Type B pancreatic cell (in vitro differentiated cells): ENCODE data around the gene ATP1B1. TPM values are rescaled to one million over a fixed set of nuclear protein-coding genes. Genes with fewer than 3 reads are reported as not detected.
A peak's percentile ranks its signal among the peaks of the same experiment; 100 is the strongest.

Experiments used
- DNase-seq: peaks from one replicate; pipeline ENCODE4 v3.0.0; 2021; ENCODE audit warnings: mixed read lengths; ENCODE audit not compliant: unreplicated experiment; ENCODE audit errors: extremely low spot score
- H3K27ac Mint-ChIP-seq: 2 replicates; pipeline ENCODE4 v1.8.0; 2021; ENCODE audit warnings: mild to moderate bottlenecking, mixed read lengths
- H3K27me3 Mint-ChIP-seq: 2 replicates; pipeline ENCODE4 v1.8.0; 2021; ENCODE audit warnings: mixed read lengths
- H3K36me3 Mint-ChIP-seq: 2 replicates; pipeline ENCODE4 v1.8.0; 2021; ENCODE audit warnings: mixed read lengths
- H3K4me1 Mint-ChIP-seq: one replicate; pipeline ENCODE4 v1.8.0; 2021; ENCODE audit warnings: mixed read lengths; ENCODE audit not compliant: unreplicated experiment
- H3K4me3 Mint-ChIP-seq: 2 replicates; pipeline ENCODE4 v1.8.0; 2021; ENCODE audit warnings: mild to moderate bottlenecking, mixed read lengths
- H3K9me3 Mint-ChIP-seq: 2 replicates; pipeline ENCODE4 v1.8.0; 2021; ENCODE audit warnings: mixed read lengths
- total RNA-seq: library from RNA; stranded (reverse); gene quantifications from 2 replicates; pipeline ENCODE4 v1.2.1, GENCODE V29; 2021; ENCODE audit warnings: low replicate concordance
- TF ChIP-seq, protein P1 (sequence below): fragments of 200-600 bp; sonication (generic); conservative IDR thresholded peaks from 2 replicates; pipeline ENCODE4 v1.5.0; 2021; ENCODE audit warnings: antibody characterized with exemption, mild to moderate bottlenecking

ATP1B1 gene
- total RNA-seq, 1 donor from 2014 or later = 237 TPM

DNA sequence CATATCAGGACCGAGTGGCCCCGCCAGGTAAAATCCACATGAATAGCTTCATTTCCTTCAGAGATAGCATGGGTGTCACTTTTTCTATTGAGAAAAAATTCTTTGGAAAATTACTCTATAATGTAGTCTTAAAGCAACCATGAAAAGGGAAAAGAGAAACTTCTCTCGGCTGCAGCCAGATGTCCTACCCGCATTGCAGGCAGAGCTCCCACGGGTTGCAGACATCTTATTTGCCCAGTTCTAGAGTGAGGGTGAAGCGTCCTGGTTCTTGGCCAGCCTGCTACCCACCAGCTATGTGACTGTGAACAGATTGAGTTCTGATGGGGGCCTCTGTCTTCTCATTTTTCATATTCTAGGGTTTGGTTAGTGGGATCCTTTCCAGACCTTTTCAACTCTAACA lies 5.0 kb downstream of the ATP1B1 start:
- TF ChIP-seq, protein P1, sequence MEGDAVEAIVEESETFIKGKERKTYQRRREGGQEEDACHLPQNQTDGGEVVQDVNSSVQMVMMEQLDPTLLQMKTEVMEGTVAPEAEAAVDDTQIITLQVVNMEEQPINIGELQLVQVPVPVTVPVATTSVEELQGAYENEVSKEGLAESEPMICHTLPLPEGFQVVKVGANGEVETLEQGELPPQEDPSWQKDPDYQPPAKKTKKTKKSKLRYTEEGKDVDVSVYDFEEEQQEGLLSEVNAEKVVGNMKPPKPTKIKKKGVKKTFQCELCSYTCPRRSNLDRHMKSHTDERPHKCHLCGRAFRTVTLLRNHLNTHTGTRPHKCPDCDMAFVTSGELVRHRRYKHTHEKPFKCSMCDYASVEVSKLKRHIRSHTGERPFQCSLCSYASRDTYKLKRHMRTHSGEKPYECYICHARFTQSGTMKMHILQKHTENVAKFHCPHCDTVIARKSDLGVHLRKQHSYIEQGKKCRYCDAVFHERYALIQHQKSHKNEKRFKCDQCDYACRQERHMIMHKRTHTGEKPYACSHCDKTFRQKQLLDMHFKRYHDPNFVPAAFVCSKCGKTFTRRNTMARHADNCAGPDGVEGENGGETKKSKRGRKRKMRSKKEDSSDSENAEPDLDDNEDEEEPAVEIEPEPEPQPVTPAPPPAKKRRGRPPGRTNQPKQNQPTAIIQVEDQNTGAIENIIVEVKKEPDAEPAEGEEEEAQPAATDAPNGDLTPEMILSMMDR = no peak
- H3K9me3 Mint-ChIP-seq = no peaks in the 10 kb centered on the region
- no peak for DNase-seq
- H3K4me3 Mint-ChIP-seq = peak overlapping the region; percentile 60
- H3K27me3 Mint-ChIP-seq = no peaks in the 10 kb centered on the region
- peak overlapping the region; percentile 69 for H3K27ac Mint-ChIP-seq
- peaks cover 56% of the 10 kb centered on the region for H3K4me1 Mint-ChIP-seq
- peaks cover 47% of the 10 kb centered on the region for H3K36me3 Mint-ChIP-seq

DNA sequence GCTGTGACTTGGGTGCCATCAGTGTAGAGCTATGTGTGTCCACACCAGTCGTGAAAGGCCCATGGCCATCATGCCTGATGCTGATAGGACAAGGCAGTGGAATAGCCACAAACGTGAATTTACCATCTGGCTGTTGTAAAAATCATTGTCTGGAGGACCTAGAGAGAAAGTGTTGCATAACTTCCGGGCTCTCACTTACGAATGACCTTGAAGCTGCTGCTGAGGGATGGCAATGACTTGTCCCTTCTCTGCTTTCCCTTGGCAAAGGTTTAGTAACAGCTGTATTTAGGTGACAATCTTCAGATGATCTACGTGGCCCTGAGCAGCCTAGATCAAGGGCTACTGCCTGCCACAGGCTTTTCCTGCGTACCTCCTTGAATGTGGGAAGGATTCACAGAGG lies 5.8 kb downstream of the ATP1B1 start:
- no peaks in the 10 kb centered on the region for H3K27me3 Mint-ChIP-seq

DNA sequence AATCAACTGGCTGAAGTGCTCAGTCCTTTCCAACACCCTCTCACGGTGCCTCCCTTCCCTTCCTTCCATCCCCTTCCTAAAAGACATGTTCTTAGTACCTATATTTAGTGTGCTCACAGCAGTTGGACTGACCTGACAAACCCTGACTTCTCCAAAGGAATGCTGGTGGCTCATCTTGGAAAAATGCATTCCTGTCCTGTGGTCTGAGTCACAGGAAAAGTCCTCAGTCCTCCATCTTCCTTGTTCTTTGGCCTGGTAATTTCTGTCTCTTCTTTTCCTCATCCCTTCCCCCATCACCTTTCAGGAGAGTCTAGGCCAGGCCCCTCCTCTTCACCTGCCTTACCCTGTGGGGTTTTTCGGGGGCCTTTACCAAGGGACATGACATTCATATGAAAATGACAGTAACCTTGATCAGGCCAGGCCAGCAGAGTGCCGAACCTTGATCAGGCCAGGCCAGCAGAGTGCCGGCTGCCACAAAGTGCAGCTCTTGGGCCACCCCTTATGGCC lies 7.2 kb downstream of the ATP1B1 start:
- Mint-ChIP-seq H3K9me3 (no peaks in the 10 kb centered on the region), H3K4me1 (peaks cover 68% of the 10 kb centered on the region), H3K27me3 (no peaks in the 10 kb centered on the region), H3K27ac (peak overlapping the region; percentile 66), H3K4me3 (peak overlapping the region; percentile 17), H3K36me3 (peaks cover 52% of the 10 kb centered on the region)
- TF ChIP-seq, protein P1 = no peak
- DNase-seq = no peak

More for the DNA sequence above, 5.8 kb downstream of the ATP1B1 start:
- H3K9me3 Mint-ChIP-seq = no peaks in the 10 kb centered on the region
- DNase-seq = no peak
- peaks cover 62% of the 10 kb centered on the region for H3K4me1 Mint-ChIP-seq
- peaks cover 53% of the 10 kb centered on the region for H3K36me3 Mint-ChIP-seq
- H3K4me3 Mint-ChIP-seq = peak overlapping the region; percentile 74
- peak overlapping the region; percentile 85 for H3K27ac Mint-ChIP-seq
- TF ChIP-seq, protein P1 = no peak

DNA sequence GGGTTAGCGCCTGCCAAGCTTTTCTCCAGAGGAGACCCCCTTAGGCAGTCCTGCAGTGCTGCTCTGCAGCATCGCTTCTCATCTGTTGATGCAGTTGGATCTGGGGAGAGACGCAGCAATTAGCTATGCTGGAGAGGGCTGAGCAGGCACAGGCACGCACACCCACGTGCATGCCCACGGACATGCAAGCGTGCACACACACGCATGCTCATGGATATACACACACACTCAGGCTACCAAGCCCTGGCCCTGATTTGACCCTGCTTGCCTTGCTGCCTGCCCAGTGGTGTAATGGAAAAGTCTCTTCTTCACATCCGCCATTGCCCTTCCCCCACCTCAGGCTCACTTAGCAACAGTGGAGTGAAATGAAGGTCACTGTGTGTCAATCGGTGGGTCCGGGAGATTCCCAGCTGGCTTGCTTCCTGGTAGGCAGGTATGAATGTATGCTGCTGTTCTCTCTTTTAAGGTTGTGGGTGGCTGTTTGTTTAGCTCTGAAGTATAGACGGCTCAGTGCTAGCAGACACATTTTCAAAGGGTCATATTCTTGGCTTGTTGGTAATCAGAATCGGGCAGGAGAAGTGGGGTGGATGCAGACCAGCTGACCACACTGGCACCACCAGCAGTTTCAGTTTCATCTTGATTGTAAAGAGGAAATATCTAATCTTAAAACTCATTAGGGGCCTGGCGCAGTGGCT lies 9.5 kb downstream of the ATP1B1 start:
- H3K4me1 Mint-ChIP-seq = peaks cover 58% of the 10 kb centered on the region
- peak overlapping the region; percentile 83 for H3K4me3 Mint-ChIP-seq
- peaks cover 60% of the 10 kb centered on the region for H3K36me3 Mint-ChIP-seq
- DNase-seq = no peak
- H3K27ac Mint-ChIP-seq = peak overlapping the region; percentile 92
- TF ChIP-seq, protein P1 = no peak
- no peaks in the 10 kb centered on the region for H3K9me3 Mint-ChIP-seq
- no peaks in the 10 kb centered on the region for H3K27me3 Mint-ChIP-seq

DNA sequence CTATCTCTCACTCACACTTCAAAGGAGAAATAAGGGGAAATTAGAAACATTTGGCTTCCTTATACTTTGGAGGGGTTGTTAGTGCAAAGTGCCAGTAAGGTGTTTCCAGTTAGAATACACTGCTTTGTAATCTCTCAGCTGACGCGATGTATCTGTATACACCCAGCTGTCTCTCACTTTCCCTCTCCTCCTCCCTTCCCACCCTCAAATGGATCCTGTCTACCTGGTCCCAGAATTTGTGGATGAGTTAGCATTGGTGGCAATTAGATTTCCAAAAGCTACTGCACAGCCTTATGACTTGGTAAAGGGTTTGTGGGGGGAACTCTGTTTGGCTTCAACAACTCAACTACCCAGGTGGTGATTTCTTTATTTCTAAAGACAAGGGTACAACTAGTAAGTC lies 10.5 kb downstream of the ATP1B1 start:
- Mint-ChIP-seq H3K9me3 (no peaks in the 10 kb centered on the region), H3K36me3 (peaks cover 62% of the 10 kb centered on the region), H3K4me1 (peaks cover 57% of the 10 kb centered on the region), H3K4me3 (peak overlapping the region; percentile 9), H3K27me3 (no peaks in the 10 kb centered on the region), H3K27ac (peak overlapping the region; percentile 92)
- TF ChIP-seq, protein P1 = no peak
- no peak for DNase-seq
